GM21723 (cell line): ENCODE data around the gene MATN1.

Experiments
- ATAC-seq: cut with Tn5 transposase; IDR thresholded peaks from one replicate; pipeline ENCODE4 v1.9.1; 2021; ENCODE audit warnings: mild to moderate bottlenecking, moderate library complexity; ENCODE audit not compliant: unreplicated experiment

Gene MATN1

DNA sequence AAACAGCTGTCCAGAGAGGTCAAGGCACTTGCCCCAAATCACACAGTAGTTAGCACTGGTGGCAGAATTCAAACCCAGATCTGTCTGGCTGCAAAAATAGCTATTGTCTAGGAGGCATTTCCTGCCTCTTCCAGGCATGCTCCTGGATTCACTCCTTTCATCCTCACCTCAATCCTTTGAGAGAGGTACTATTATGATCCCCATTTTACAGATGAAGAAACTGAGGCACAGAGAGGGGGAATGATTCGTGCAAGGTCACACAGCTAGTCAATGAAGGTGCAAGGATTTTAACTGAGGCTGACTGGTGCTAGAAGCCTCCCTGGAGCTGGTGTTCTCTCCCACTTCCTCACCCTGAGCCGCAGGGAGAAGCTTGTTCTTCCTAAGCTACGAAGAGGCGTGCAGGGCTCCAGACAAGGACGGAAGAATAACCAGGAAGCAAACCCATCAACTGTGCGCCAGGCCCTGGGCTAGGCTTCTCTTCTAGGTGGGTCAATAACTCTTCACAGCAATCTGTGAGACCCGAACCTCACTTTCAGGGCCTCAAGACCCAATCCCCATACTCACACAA, 34.8 kb upstream of the MATN1 start:
- ATAC-seq: no peak

DNA sequence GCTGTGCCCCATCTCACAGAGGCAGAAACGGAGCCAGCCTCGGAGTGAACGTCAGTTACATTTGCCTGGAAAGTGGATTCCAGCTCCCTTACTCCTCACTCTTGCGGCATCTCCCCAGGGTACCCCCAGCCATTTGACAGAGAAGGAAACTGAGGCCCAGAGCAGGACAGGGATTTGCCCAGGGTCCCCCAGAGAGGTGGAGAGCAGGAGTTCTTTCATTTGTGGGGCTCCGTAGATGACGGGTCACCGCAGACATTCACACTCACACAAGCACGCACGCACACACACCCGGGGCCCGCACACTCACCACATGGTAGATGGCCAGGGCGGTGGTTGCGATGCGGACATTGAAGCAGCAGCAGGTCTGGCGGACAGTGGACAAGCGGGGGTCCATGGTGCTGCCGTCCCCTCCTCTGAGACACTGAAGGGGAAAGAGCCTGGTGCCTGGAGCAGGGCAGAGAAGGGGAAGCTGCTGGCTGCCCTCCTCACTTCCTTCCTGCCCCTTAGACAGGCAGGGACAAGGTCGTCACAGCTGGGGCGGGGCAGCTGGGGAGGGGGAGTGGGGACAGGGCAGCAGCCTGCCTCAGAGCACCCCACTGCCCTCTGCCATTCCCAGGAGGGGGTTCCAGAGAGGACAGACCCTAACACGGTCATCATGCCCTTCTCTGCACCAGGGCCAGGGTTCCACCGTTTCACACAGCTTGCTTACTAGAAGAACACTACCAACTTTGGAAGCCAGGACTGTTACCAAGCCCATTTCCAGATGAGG, 34.2 kb upstream of the MATN1 start, which contains the start of gene LAPTM5:
LAPTM5 (minus strand) TSS at position 423 of the 769 bp plus-strand sequence; CDS start at position 394, 29 bp downstream.
- no peak for ATAC-seq

DNA sequence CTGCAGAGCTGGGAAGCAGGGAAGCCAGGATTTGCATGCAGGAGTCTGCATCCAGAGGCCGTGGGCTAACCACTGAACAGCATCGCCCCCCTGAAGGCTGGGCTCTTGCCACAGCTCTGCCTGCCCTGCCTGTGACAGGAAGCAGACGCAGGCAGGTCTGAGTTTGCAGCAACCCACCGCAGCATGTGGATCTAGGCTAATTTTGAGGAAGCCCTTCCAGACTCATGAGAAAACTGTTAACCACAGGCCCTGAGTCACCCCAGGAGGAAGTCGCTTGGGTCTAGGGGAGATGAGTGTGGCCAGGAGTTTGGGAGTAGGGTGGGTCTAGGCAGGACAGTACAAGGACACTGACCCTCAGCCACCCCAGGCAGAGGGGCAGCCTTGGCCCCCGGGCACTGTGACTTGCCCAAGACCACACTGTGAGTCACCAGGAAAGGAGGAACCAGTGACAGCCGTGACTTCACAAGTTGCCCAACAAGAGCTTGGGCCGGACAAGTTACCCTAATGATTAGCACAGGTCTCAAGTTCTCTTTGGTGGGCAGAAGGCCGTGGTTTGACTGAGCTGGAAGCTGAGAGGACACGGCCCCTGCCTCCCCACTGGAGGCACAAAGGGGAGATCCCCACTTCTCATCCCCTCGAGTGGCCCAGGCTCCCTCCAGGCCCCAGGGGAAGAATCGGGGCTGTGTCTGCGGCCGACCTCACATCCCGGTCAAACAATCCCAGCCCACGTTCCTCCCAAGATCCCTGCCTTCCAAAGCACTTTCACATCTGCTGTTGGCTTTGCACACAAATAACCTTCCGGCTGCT, 33.4 kb upstream of the MATN1 start:
- ATAC-seq: no peak

DNA sequence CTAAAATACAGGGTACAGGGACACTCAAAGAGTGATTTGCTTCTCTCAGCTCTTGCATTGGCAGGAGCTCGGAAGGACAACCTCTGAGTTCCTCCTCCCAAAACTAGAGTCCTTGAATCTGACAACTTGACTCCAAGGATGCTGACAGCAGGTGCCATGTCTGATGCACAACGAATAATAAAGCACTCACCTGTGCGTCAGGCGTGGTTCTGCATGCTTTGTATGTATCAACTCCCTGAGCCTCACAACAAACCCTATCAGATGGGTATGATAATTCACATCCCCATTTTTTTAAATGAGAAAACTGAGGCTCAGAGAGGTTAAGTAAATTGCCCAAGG, 32.8 kb upstream of the MATN1 start:
- no peak for ATAC-seq

DNA sequence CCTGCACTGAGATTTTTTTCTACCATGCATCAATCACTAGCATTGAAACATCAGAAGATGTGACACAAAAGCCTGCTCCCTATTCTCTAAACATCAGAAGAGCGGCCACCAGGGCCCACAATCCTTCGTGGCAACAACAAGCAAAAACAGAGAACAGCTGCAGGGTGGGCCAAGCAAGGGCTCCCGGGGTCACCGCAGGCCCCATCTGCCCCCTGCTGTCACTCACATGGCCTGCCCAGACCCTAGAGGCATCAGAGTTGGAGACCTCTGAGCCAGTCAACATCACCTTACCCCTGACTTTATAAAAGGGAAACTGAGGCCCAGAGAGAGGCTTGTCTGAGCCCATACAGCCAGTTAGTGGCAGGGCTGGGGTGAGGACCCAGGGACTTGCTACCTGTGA, 32.4 kb upstream of the MATN1 start:
- ATAC-seq: no peak

DNA sequence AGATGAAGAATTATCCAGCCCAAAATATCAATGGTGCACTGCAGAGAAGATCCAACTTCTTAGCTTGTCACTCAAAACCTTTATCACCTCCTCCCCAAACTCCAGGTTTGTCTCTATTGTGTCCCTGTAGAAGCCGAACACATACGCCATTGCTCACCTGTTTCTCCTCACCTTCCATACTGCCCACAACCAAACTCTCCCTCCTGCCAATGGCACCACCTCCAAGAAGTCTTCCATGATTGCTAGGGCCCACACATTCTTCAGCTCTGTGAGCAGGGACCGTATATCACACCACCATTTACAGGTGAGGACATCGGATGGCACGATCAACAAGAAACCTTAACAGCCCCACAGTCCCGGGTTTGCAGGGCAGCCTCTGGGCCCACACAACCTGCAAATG, 31.9 kb upstream of the MATN1 start:
- no peak for ATAC-seq

DNA sequence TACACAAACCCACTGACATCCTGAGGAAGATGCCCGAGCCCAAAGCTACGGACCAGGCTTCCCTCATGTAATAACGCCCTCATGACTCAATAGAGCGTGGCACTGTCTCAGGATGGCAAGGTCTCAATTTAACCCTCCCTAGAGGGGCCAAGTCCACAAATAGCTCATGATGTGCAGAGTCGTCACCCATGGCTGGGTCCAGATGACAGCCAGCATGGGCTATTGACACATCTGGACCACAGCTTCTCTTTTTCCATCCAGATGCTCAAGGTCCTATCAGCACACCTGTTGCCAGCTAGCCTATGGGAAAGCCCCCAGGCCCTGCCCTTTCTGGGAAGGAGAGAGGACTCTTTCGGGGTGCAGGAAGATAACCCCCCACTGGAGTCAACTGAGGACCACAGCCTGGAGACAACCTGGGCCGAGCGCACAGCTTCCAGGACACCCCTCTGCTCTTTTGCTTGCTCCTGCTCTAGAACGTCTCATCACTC, 31.3 kb upstream of the MATN1 start:
- ATAC-seq: peak; percentile 41

DNA sequence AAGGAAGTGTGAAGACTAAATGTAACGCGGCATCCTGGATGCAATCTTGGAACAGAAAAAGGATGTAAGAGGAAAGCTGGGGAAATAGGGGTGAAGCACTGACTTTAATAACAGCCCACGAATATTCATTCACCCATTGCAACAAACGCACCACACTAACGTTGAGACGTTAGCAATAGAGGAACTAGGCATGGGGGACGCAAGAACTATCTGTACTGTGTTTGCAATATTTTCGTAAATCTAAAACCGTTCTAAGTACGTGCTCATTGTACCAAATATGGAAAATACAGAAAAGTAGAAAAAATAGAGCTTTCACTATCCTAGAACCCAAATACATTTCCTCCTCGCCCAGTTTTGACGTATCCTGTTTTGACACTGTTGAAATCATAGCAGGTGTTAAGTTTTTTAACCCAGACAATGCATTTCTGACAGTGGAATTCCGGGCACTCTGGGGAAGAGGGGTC, 30.3 kb upstream of the MATN1 start:
- no peak for ATAC-seq

DNA sequence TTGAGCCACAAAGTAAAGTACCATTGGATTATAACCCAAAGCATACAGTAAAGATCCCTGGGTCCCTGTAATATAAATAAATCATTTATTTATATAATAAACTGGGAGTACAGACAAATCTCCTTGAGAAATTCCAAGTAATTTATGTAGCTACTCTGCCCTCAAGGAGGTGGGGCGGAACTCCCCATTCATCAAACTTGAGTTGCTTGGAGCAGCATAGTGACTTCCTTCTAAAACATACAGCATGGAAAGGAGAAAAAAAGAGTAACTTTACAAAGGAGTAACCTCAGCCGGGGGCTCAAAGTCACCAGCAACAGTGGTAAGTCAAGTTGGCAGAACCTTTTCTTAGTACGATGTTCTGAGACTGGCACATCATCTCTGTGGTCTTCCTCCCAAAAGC, 29.7 kb upstream of the MATN1 start:
- ATAC-seq: no peak

DNA sequence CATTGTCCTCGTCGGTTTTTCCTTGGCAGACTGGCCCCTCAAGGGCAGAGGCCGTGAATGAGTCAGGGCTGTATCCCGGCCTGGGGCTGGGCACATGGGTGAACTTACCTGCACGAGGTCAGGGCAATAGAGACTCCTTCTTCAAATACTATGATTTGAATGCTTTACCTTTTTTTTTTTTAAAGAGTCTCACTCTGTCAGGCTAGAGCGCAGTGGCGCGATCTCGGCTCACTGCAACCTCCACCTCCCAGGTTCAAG, 29.2 kb upstream of the MATN1 start:
- ATAC-seq: no peak

DNA sequence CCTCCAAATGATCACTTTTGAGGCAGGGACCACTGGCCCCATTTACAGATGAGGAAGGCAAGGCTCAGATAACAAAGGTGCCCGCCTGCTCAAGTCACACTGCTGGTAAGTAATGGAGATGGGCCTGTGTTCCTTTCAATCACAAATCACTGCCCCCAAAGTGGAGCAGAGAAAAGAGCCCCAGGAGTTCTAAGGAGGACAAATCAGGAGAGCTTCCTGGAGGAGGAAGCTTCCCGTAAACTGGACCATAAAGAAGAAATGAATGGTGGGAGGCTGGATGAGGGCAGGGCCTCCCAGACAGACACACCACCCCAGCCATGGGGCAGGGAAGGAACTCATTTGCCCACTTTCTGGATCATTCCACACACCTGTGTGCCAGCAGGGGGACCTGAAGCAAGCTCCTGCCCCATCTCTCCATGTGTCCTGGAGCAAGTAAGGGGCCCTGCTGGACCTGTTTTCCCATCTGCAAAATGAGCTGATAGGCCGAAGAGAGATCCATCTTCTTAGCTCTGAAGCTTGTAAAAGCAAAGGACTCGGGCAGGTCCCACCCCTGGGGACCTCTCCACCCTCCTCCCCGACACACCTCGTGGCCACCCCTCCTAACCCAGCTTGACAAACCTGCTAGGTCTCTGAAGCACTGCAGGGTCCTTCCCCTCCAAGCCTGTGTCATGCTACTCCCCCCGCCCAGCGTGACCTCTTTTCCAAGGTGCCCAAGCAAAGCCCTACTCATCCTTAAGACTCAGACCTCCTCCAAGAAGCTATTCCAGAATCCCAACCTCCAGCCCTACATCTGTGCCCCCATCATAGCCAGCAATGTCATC, 28.7 kb upstream of the MATN1 start:
- ATAC-seq: no peak

DNA sequence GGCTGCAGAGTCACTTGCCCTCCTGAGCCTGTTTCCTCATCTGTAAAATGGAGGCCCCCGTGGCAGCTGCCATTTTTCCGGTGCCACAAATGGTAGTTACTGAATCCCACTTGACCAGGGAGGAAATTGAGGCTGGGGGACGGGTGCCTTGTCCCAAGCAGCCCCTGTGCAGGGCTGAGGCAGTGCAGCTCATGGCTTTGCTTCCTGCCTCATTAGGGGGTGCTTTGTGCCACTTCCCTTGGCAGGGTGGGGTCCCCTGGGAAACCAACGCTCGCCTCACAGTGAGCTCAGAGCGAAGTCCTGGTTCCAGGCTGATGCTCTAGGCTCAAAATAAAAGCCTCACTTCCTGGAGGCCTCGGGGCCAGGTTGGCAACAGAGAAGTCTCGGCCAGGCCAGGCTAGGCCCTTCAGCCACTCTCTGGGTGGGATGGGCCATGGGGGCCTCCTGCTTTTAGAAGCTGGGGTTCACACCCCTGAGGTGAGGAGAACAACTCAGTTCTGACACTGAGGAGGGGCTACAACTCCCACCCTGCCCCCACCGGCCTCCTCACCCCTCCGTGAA, 27.4 kb upstream of the MATN1 start:
- ATAC-seq: no peak

DNA sequence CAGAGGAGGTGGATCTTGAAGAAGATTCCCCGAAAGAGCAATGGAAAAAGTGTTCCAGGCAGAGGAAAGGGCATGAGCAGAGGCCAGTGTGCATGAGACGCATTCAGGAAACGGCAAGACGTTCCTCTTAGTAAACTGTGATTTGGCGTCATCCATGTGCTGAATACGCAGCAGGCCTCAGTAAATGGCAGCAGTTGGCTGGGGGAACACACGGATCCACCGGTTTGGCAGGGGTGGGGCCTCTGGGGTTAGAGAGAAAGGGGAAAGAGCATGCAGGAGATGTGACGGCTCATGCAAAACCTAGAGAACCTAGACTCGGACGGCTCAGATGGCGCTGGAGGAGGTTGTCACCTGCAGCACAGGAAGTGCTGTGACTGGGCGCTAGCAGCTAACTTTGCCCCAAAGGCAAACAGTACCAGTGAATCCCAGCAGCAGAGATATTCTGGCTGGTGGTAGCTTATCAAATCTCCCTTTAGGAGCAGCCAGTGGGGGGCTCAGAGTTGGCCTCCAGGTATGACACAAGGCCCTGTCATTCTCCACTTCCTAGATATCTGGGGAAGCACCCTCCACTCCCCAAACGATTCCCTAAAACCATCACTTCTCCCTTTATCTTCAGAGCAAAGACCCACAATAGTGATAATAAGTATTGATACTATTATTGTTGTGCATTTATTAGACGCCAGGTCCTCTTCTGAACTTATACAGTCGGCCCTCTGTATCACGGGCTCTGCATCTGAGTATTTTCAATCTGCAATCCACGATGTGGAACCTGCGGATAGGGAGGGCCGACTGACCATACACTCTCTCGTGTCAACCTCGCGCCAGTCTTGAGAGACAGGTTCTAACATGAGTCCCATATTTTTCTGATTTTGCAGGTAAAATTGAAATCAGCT, 26.6 kb upstream of the MATN1 start:
- no peak for ATAC-seq

DNA sequence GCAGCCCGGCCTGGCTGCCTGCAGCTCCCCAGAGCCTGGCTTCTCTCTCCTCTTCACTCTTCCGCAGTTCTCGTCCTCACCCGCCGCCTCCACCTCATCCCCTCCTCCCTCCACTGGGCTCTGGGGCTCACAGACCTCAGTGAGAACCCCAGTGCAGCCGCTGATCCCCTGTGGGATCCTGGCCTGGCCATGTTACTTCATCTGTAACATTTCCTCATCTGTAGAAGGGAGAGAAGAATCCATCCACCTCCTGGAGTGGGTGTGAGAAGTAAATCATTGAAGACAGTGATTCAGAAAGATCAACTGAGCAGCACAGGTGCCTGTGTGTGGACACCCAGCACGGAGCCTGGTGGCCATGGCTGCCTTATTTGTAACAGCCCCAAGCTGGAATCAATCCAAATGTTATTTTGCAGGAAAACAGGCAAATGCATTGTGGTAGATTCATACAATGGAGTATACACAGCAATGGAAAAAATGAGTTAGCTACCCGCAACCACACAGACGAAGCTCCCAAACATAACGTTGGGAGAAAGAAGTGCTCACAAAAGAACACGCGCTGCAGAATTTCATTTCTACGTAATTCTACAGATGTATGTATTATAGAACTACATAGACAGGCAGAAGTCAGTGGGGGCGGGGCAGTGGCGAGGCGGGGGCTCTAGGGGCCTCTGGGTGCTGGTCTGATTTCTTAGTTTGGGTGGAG, 25.5 kb upstream of the MATN1 start:
- ATAC-seq: no peak

DNA sequence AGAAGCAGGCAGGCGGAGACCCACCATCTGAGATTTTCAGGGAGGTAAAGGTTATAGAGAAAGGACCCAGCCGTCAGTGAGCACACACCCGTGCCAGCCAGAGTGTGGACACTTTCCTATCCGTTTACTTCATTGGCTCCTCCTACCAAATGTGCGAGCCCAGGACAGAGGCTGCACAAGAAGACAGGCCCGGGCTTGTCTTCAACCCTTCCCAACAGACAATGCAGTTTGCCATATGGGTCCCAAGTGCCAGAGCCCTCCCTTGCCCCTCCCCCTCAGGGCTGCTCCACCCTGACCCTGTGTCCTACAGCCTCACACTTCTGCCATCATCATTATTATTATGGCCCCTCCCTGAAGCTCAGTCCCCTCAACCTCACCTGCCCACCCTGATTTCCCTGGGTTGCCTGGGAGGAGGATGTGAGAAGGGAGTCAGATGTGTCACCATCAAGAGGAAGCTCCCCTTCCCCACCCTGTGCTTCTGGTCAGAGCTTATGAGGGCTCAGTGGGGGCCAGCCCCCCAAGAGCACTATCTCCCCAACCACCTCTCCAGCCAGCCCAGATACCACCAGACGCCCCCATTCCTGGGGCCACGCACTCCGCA, 24.8 kb upstream of the MATN1 start:
- no peak for ATAC-seq

DNA sequence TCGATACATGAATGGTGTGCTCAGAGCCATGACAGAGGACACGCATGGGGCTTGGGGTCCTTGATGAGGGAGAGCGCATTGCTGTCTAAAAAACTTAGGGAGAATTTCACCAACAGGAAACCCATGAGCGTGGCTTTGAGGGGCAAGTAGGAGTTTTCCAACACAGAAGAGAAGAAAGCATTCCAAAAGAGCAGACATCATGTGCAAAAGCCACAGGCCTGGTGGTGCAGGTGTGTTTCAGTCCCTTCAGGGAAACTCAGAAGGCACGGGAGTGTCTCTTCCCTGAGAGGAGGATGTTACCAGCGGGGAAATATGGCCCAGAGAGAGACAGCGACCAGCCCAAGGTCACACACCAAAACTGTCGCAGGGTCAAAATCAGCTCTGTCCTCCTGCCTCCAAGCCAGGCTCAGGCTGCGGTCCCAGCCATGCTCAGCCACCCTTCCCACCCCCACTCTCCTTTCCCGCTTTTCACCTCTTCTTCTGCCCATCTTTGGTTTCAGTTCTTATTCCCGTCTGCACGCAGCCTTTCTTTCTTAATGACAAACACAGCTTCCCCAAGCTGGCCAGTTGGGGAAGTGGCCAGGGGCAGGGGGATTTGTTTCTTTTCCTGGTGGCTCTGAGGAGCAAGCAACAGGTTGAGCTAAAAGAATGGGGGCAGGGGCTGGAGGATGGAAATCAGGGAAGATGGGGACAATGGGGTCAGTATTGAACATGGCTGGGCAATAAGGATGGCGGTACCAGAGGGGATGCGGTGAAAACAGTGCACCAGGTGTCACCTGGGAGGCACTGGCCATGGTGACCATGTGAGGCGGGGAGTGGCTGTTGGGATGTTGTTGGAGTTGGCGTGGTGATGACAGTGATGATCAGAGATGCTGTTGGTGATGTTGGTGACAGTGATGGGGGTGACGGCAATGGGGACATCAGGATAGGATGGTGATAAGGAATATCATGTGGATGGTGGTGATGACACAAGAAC, 23.9 kb upstream of the MATN1 start:
- ATAC-seq: no peak

DNA sequence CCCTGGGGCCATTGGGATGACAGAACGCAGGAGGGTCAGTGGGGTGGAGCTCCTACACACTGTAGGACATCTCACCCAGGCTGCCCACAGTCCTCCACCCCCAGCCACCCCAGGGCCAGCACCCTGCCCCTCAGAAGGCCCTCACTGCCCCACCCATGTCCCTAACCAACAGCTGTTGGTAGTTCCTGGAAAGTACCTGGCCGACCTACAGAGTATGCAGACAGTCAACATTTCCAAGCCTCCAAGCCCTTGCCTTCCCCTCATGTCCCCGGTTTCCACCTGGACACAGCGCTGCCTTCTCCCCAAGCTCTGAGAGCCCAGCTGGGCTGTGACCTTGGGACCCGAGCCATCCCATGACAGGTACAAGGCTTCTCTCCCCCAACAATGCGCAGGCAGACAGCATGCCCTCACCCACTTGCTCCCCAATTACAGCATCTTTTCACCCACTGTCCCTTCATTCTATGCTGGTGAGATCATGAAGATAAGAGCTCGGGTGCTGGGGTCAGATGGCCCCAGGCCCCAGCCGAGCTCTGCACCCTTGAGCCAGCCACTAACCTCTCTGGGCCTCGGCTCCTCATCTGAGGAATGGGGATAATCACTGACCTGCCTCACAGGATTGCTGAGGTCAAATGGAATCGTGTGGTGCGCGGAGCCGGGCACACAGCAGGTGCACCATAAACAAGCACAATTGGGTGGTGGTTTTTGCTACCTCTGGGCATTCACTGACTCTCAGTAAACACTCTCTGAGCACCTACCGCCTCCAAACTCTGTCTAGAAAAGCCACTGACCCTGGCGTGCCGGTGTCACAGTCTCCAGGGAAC, 23.0 kb upstream of the MATN1 start:
- no peak for ATAC-seq
